ENCODE data around the gene VDAC2.
"Not testable (repeated sequence)": the region's sequence is repeated elsewhere in the genome, so short reads cannot be mapped to it uniquely, and the experiment has no call there.

Gene VDAC2

GRCh38 chr10:75201793-75202307 is 8.7 kb upstream of the VDAC2 start:
- DNase-seq, result no peak

- DNase-seq, result no peak
Observed at GRCh38 chr10:75202321-75203045, 8.1 kb upstream of the VDAC2 start.

- DNase-seq, result not testable (repeated sequence)
Observed at GRCh38 chr10:75203046-75203620, 7.5 kb upstream of the VDAC2 start.

- no peak for DNase-seq
Observed at GRCh38 chr10:75203724-75204123, 6.9 kb upstream of the VDAC2 start.

- DNase-seq, result no peak
Observed at GRCh38 chr10:75205908-75206307, 4.7 kb upstream of the VDAC2 start.

- DNase-seq, result not testable (repeated sequence)
Observed at GRCh38 chr10:75206638-75207037, 4.0 kb upstream of the VDAC2 start.

- DNase-seq, result no peak
Observed at GRCh38 chr10:75207079-75207856, 3.3 kb upstream of the VDAC2 start.

- no peak for DNase-seq
Observed at GRCh38 chr10:75207857-75208144, 2.8 kb upstream of the VDAC2 start.

- peak; percentile 12 for DNase-seq
Observed at GRCh38 chr10:75208181-75208580, 2.4 kb upstream of the VDAC2 start.

- DNase-seq, result no peak
Observed at GRCh38 chr10:75209086-75209920, 1.3 kb upstream of the VDAC2 start.

- DNase-seq, result peak; percentile 84
Observed at GRCh38 chr10:75209921-75210281, 695 bp upstream of the VDAC2 start.

- DNase-seq, result peak; percentile 53
Observed at GRCh38 chr10:75211007-75211691, 553 bp downstream of the VDAC2 start.

- DNase-seq, result no peak
Observed at GRCh38 chr10:75212343-75212742, 1.7 kb downstream of the VDAC2 start.

- no peak for DNase-seq
Observed at GRCh38 chr10:75220274-75220673, 9.7 kb downstream of the VDAC2 start.

GRCh38 chr10:75221492-75221891 is 10.9 kb downstream of the VDAC2 start:
- not testable (repeated sequence) for DNase-seq

GRCh38 chr10:75223507-75223906 is 12.9 kb downstream of the VDAC2 start:
- DNase-seq, result no peak

GRCh38 chr10:75226095-75226494 is 15.5 kb downstream of the VDAC2 start:
- DNase-seq, result no peak

- DNase-seq, result no peak
Observed at GRCh38 chr10:75226656-75227055, 16.1 kb downstream of the VDAC2 start.

GRCh38 chr10:75228278-75228677 is 17.7 kb downstream of the VDAC2 start:
- DNase-seq, result no peak

- no peak for DNase-seq
Observed at GRCh38 chr10:75228834-75229233, 18.2 kb downstream of the VDAC2 start.

- no peak for DNase-seq
Observed at GRCh38 chr10:75229971-75230370, 19.4 kb downstream of the VDAC2 start.

- peak; percentile 95 for DNase-seq
Observed at GRCh38 chr10:75230600-75231038, 20.0 kb downstream of the VDAC2 start.
